Hair follicular keratinocyte (primary cell): Measurements from ENCODE around the gene TNF. TPM values are rescaled to one million over a fixed set of nuclear protein-coding genes. Genes with fewer than 3 reads are reported as not detected.

Source experiments
- total RNA-seq: library from RNA; depleted of rRNA; stranded (reverse); fragments of >200 nt; gene quantifications from 2 replicates; pipeline ENCODE4 v1.2.3, GENCODE V29; 2015

Gene TNF
- 3.3 and 4.5 TPM in 2 replicates for total RNA-seq

DNA sequence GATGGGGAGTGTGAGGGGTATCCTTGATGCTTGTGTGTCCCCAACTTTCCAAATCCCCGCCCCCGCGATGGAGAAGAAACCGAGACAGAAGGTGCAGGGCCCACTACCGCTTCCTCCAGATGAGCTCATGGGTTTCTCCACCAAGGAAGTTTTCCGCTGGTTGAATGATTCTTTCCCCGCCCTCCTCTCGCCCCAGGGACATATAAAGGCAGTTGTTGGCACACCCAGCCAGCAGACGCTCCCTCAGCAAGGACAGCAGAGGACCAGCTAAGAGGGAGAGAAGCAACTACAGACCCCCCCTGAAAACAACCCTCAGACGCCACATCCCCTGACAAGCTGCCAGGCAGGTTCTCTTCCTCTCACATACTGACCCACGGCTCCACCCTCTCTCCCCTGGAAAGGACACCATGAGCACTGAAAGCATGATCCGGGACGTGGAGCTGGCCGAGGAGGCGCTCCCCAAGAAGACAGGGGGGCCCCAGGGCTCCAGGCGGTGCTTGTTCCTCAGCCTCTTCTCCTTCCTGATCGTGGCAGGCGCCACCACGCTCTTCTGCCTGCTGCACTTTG lies at the start of gene TNF:
TSS of gene TNF (plus strand) at position 231 of the 567 bp plus-strand sequence. CDS start at position 408, 177 bp downstream.

DNA sequence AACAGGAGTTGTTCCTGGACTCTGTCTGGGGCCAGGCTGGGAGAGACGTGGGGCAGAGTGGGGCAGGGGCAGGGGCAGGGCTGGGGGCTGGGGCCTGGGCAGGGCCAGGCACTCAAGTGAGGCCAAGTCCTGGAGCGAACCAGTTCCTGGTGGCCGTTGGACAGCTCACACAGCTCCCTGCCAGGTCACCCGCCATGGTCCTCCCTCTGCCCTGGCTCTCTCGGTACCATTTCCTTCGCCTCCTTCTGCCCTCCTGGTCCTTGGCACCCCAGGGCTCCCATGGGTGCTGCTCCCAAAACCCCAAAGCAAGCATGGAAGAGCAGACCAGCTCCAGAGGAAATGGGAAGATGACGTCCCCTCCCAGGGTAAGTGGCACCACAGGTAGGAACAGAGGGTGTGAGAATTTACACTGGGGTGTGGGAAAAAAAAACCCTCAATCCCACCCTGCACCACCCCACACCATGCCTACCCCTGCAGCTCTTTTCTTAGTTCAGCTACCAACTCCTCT lies 46.5 kb upstream of the TNF start, which contains the start of gene MCCD1:
TSS of gene MCCD1 (plus strand) at position 142 of the 508 bp plus-strand sequence. CDS start at position 195, 53 bp downstream.

DNA sequence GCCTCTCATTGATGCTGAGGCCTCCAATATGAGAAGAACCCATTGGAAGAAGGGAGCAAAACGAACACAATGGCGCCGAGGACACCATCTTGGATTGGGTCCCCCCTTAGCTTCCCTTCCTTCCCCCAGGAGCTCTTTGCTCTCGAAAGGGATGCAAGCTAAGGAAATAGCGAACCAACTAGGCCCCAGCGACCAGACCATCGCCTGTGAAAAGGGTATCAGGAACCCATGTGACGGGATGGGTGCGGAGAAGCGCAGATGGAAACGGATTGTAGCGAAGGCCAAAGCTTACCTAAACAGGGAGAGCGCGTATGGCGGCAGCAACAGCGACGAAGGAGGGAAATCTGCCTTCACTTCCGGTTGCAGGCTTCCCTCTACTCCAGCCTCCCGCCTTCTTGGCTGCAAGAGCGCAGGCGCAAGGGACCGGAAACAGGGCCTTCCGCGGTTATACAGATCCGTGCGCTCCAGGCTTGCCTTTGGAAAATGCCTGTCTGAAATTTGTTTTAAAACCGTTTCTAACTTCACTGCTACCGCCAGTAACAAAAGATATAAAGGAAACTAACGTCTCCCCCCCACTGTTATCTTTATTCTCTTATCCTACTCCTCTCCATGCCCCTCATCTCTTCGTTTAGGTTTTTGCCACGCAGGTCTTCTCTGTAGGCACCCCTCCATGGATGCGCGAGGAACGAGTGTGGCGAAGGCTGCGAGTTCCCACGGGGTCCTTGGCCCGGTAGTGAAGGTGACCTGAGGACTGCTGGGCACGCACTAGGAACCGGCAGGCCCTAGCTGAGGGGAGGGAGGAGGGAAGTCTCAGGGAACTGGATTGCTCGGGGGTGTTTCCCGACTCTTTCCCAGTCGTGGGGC lies 33.5 kb upstream of the TNF start, which contains the start of gene DDX39B:
TSS of gene DDX39B (minus strand) at position 346 of the 864 bp plus-strand sequence. CDS start 1,471 bp downstream, outside the sequence.

GRCh38 chr6:31546339-31546957 lies 28.9 kb upstream of the TNF start, which contains the start of gene ATP6V1G2:
Gene ATP6V1G2, minus strand, starts transcription at chr6:31546608. Its CDS starts 49 bp downstream, at chr6:31546559.

DNA sequence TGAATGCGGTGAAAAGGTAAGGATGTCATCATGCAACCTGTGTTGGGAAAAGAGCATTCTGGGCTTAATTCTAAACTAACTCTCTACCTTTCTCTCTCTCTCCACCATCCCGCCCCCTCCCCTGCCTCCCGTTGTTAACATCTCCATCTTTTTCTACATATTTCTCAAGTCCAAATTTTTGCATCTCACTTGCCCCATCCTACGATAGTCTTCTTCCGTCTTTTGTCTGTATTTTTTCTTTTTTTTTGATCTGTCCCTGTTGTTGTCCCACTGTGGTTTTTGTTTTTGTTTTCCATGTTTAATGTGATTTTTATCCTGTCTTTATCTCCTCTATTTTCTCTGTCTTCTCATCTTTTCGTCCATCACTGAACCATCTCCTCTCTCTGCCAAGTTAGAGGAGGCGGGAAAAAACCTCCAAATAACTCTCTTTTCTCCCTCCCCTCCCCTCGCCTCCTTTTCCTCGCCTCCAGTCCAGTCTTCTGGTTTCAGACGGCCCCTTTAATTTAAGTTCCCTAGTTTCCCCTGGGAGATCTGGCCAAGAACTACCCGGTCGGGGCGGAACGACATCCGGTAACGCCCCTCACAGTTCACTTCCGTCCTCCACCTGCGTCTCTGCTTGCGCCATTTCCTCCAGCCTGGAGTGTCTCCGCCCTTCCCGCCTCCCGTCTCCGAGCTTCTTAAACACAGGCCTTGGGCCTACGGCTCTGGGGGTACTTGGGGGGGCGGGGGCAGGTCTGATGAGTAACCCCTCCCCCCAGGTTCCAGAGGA lies 28.2 kb upstream of the TNF start, which contains the start of gene NFKBIL1:
TSS of gene NFKBIL1 (plus strand) at position 651 of the 769 bp plus-strand sequence. CDS start at position 738, 87 bp downstream.

GRCh38 chr6:31572041-31572911 lies 3.1 kb upstream of the TNF start, which contains the start of gene LTA:
Gene LTA, plus strand, starts transcription at chr6:31572289. Its CDS starts 454 bp downstream, at chr6:31572743.

GRCh38 chr6:31582230-31582643 lies 6.9 kb downstream of the TNF start, which contains the start of gene LTB:
Gene LTB, minus strand, starts transcription at chr6:31582424. Its CDS starts 7 bp downstream, at chr6:31582417.

GRCh38 chr6:31586008-31586407 lies 10.6 kb downstream of the TNF start, which contains the start of gene LST1:
Gene LST1, plus strand, starts transcription at chr6:31586277. Its CDS starts 1,023 bp downstream, at chr6:31587300.

DNA sequence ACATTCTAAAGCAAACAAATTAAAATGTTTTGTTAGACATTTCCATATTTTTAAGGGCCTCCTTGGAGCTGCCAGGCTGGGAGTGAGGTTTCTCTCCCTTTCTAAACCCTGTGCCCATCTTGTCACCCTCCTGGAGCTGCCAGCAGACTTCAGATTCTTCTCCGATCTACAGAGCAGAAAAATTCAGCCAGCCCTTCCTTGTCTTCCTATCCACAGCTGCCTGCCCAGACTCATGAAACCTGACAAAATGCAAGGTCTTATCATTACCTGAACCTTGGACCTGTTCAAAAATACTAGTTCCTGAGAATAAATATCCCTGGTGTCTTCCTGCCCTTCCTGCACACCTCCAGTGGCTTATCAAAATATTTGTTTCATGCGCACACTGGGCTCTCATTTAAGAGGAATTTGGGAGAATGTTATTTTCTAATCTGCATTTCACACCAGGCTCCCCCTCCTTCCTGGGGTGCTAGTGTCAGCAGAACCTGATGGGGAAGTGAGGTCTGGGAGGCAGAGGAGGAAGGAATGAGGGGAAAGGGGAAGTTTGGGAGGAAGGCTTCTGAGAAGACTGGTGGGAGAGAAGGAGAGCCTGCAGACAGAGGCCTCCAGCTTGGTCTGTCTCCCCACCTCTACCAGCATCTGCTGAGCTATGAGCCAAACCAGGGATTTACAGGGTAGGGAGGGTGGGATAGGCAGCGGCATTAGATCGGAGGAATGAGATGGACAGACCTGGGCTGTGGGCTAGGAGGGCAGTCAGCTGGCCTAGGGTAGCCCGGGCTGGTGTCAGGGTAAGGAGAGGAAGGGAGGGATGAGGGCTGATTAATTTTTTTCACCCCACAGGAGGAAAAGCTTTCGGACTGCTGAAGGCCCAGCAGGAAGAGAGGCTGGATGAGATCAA lies 39.6 kb downstream of the TNF start, which contains the start of gene AIF1:
TSS of gene AIF1 (plus strand) at position 551 of the 895 bp plus-strand sequence. CDS start at position 647, 96 bp downstream.

GRCh38 chr6:31620586-31621319 lies 45.4 kb downstream of the TNF start, which contains the start of gene PRRC2A:
Gene PRRC2A, plus strand, starts transcription at chr6:31620715. Its CDS starts 2,075 bp downstream, at chr6:31622790.

Other genes starting within 250 kb of the TNF start
- 48.4 and 141 TPM in 2 replicates for gene HLA-B, start 218.4 kb upstream of the TNF start, total RNA-seq
- gene MICA, start 172.0 kb upstream of the TNF start, total RNA-seq = 53.6 and 58.3 TPM in 2 replicates
- 8.7 and 16.8 TPM in 2 replicates for gene MICB, start 77.4 kb upstream of the TNF start, total RNA-seq
- not detected in 2 replicates for gene MCCD1, start 46.6 kb upstream of the TNF start, total RNA-seq
- gene DDX39B, start 33.6 kb upstream of the TNF start, total RNA-seq = 438 and 525 TPM in 2 replicates
- gene ATP6V1G2, start 29.0 kb upstream of the TNF start, total RNA-seq = 0.11 and 0.16 TPM in 2 replicates
- gene NFKBIL1, start 28.0 kb upstream of the TNF start, total RNA-seq = 12.2 and 29.0 TPM in 2 replicates
- not detected in 2 replicates for gene LTA, start 3.3 kb upstream of the TNF start, total RNA-seq
- gene LTB, start 6.9 kb downstream of the TNF start, total RNA-seq = 0.49 and 1.5 TPM in 2 replicates
- gene LST1, start 10.7 kb downstream of the TNF start, total RNA-seq = not detected in 2 replicates
- gene NCR3, start 17.4 kb downstream of the TNF start, total RNA-seq = not detected in 2 replicates
- gene AIF1, start 39.7 kb downstream of the TNF start, total RNA-seq = not detected in 2 replicates
- 88.0 and 92.7 TPM in 2 replicates for gene PRRC2A, start 45.1 kb downstream of the TNF start, total RNA-seq
- gene BAG6, start 77.1 kb downstream of the TNF start, total RNA-seq = 195 and 196 TPM in 2 replicates
- 1.2 and 2.3 TPM in 2 replicates for gene APOM, start 80.3 kb downstream of the TNF start, total RNA-seq
- 16.0 and 20.2 TPM in 2 replicates for gene C6orf47, start 85.2 kb downstream of the TNF start, total RNA-seq
- gene GPANK1, start 89.4 kb downstream of the TNF start, total RNA-seq = 13.1 and 16.0 TPM in 2 replicates
- 251 and 316 TPM in 2 replicates for gene CSNK2B, start 90.5 kb downstream of the TNF start, total RNA-seq
- 1.9 and 2.3 TPM in 2 replicates for gene LY6G5B, start 94.4 kb downstream of the TNF start, total RNA-seq
- 0.70 and 0.76 TPM in 2 replicates for gene LY6G5C, start 105.5 kb downstream of the TNF start, total RNA-seq
- 24.0 and 27.8 TPM in 2 replicates for gene ABHD16A, start 127.8 kb downstream of the TNF start, total RNA-seq
- not detected in 2 replicates for gene LY6G6F, start 131.3 kb downstream of the TNF start, total RNA-seq
- gene LY6G6D, start 139.8 kb downstream of the TNF start, total RNA-seq = not detected in 2 replicates
- gene LY6G6C, start 146.2 kb downstream of the TNF start, total RNA-seq = 0.15 TPM in 1 of 2 replicates, not detected in the other
- not detected in 2 replicates for gene MPIG6B, start 147.8 kb downstream of the TNF start, total RNA-seq
- gene DDAH2, start 153.7 kb downstream of the TNF start, total RNA-seq = 9.5 and 16.1 TPM in 2 replicates
- gene CLIC1, start 161.0 kb downstream of the TNF start, total RNA-seq = 805 and 887 TPM in 2 replicates
- gene MSH5, start 164.4 kb downstream of the TNF start, total RNA-seq = 6.2 and 7.4 TPM in 2 replicates
- gene SAPCD1, start 187.1 kb downstream of the TNF start, total RNA-seq = 0.70 and 1.5 TPM in 2 replicates
- 0.19 and 0.86 TPM in 2 replicates for gene VWA7, start 201.8 kb downstream of the TNF start, total RNA-seq
- gene VARS1, start 220.2 kb downstream of the TNF start, total RNA-seq = 84.7 and 118 TPM in 2 replicates
- gene LSM2, start 231.4 kb downstream of the TNF start, total RNA-seq = 95.7 and 134 TPM in 2 replicates
- gene HSPA1L, start 239.7 kb downstream of the TNF start, total RNA-seq = 0.53 and 0.62 TPM in 2 replicates
- gene HSPA1A, start 240.0 kb downstream of the TNF start, total RNA-seq = 37.6 and 59.1 TPM in 2 replicates